Loucy (cell line): ENCODE results near the gene ZNF644.
"Not testable (repeated sequence)": the region's sequence is repeated elsewhere in the genome, so short reads cannot be mapped to it uniquely, and the experiment has no call there.

Source experiments
- H2AFZ ChIP-seq: fragments of 200-600 bp; sonication (generic); 2 replicates; pipeline ENCODE4 v1.6.0; 2016; ENCODE audit warnings: antibody characterized with exemption, mild to moderate bottlenecking, low read length, moderate library complexity
- H3F3A ChIP-seq: fragments of 200-600 bp; 2 replicates; pipeline ENCODE4 v1.6.0; 2016; ENCODE audit warnings: antibody characterized with exemption, low read depth, mild to moderate bottlenecking
- H3K27me3 ChIP-seq: fragments of 200-600 bp; sonication (generic); 2 replicates; pipeline ENCODE4 v1.6.1; 2014; ENCODE audit warnings: low read length, mild to moderate bottlenecking; ENCODE audit not compliant: insufficient read depth, poor library complexity, severe bottlenecking
- H3K36me3 ChIP-seq: fragments of 200-600 bp; sonication (generic); 2 replicates; pipeline ENCODE4 v1.6.1; 2016; ENCODE audit warnings: low read length; ENCODE audit not compliant: insufficient read depth
- H3K4me1 ChIP-seq: fragments of 200-600 bp; sonication (generic); 2 replicates; pipeline ENCODE4 v1.5.1; 2014; ENCODE audit warnings: low read length, mild to moderate bottlenecking; ENCODE audit not compliant: insufficient read depth, poor library complexity, severe bottlenecking
- H3K4me2 ChIP-seq: fragments of 200-600 bp; sonication (generic); 2 replicates; pipeline ENCODE4 v1.6.0; 2014; ENCODE audit warnings: antibody characterized with exemption, low read length, low read depth, mild to moderate bottlenecking; ENCODE audit not compliant: poor library complexity, severe bottlenecking
- H3K4me3 ChIP-seq: fragments of 200-600 bp; sonication (generic); 2 replicates; pipeline ENCODE4 v1.5.1; 2014; ENCODE audit warnings: low read length, mild to moderate bottlenecking, mixed read lengths; ENCODE audit not compliant: poor library complexity, severe bottlenecking
- H3K79me2 ChIP-seq: fragments of 200-600 bp; sonication (generic); 2 replicates; pipeline ENCODE4 v1.6.1; 2014; ENCODE audit warnings: low read length; ENCODE audit not compliant: insufficient read depth
- H3K9ac ChIP-seq: fragments of 200-600 bp; sonication (generic); 2 replicates; pipeline ENCODE4 v1.6.0; 2014; ENCODE audit warnings: mild to moderate bottlenecking, low read depth, low read length, moderate library complexity; ENCODE audit not compliant: poor library complexity, severe bottlenecking
- H3K9me2 ChIP-seq: fragments of 200-600 bp; sonication (generic); replicated peaks from 2 replicates; pipeline ENCODE4 v1.6.1; 2016; ENCODE audit warnings: low read depth, low read length, mixed read lengths
- H3K9me3 ChIP-seq: fragments of 200-600 bp; sonication (generic); 2 replicates; pipeline ENCODE4 v1.6.1; 2014; ENCODE audit warnings: mild to moderate bottlenecking, antibody characterized with exemption, low read length, low read depth; ENCODE audit not compliant: insufficient read depth
- H4K20me1 ChIP-seq: fragments of 200-600 bp; sonication (generic); 2 replicates; pipeline ENCODE4 v1.6.0; 2014; ENCODE audit warnings: antibody characterized with exemption, low read length, mild to moderate bottlenecking; ENCODE audit not compliant: insufficient read depth, poor library complexity, severe bottlenecking
- CTCF ChIP-seq: fragments of 200-600 bp; sonication (generic); conservative IDR thresholded peaks from 2 replicates; pipeline ENCODE4 v1.5.1; 2014; ENCODE audit warnings: mild to moderate bottlenecking, antibody characterized with exemption, low read length
- EZH2phosphoT487 ChIP-seq: fragments of 200-600 bp; IDR thresholded peaks from 2 replicates; pipeline ENCODE4 v1.6.1; 2018; ENCODE audit warnings: antibody characterized with exemption, mild to moderate bottlenecking, moderate library complexity, borderline replicate concordance

Gene ZNF644

GRCh38 chr1:90911353-90911752, 110.5 kb downstream of the ZNF644 start:
- H3K4me3 ChIP-seq = no peak overlapping the region
- no peaks in the 10 kb centered on the region for H3K4me1 ChIP-seq
- H4K20me1 ChIP-seq = no peaks in the 10 kb centered on the region
- peaks cover 24% of the 10 kb centered on the region; the same call in 1 of the 2 replicates for H3K79me2 ChIP-seq
- H3K9me3 ChIP-seq = no peaks in the 10 kb centered on the region
- no peaks in the 10 kb centered on the region for H3F3A ChIP-seq
- H2AFZ ChIP-seq = no peak overlapping the region
- peaks cover 31% of the 10 kb centered on the region; the same call in 1 of the 2 replicates for H3K36me3 ChIP-seq
- no peaks in the 10 kb centered on the region for H3K9me2 ChIP-seq
- no peak overlapping the region for H3K4me2 ChIP-seq
- H3K9ac ChIP-seq = no peak overlapping the region
- H3K27me3 ChIP-seq = no peaks in the 10 kb centered on the region
- TF ChIP-seq CTCF (no peak), EZH2phosphoT487 (no peak)

GRCh38 chr1:90902672-90903071, 119.2 kb downstream of the ZNF644 start:
- Histone ChIP-seq H3K4me3 (no peak overlapping the region), H3F3A (no peaks in the 10 kb centered on the region), H3K9me2 (no peaks in the 10 kb centered on the region), H3K79me2 (peaks cover 7% of the 10 kb centered on the region; the same call in 1 of the 2 replicates), H3K27me3 (no peaks in the 10 kb centered on the region), H3K9me3 (no peaks in the 10 kb centered on the region), H2AFZ (no peak overlapping the region), H3K4me1 (no peaks in the 10 kb centered on the region), H3K4me2 (no peak overlapping the region), H3K9ac (no peak overlapping the region), H4K20me1 (no peaks in the 10 kb centered on the region), H3K36me3 (peaks cover 10% of the 10 kb centered on the region; the same call in 1 of the 2 replicates)
- TF ChIP-seq CTCF (no peak), EZH2phosphoT487 (no peak)

GRCh38 chr1:90899263-90899662, 122.6 kb downstream of the ZNF644 start:
- H3K36me3 ChIP-seq = peaks cover 12% of the 10 kb centered on the region; the same call in 1 of the 2 replicates
- no peak for TF ChIP-seq CTCF
- TF ChIP-seq EZH2phosphoT487 = no peak
- no peaks in the 10 kb centered on the region for H3F3A ChIP-seq

GRCh38 chr1:90893679-90894078, 128.2 kb downstream of the ZNF644 start:
- not testable (repeated sequence) for H3K9ac ChIP-seq, H3K4me3 ChIP-seq, H3K9me3 ChIP-seq, H3K9me2 ChIP-seq, H3K4me2 ChIP-seq, H4K20me1 ChIP-seq, H3K79me2 ChIP-seq, H3K27me3 ChIP-seq, H3F3A ChIP-seq, H3K36me3 ChIP-seq, H2AFZ ChIP-seq, H3K4me1 ChIP-seq

More at GRCh38 chr1:90899263-90899662, 122.6 kb downstream of the ZNF644 start:
- Histone ChIP-seq H3K9ac (no peak overlapping the region), H2AFZ (no peak overlapping the region), H3K4me3 (no peak overlapping the region), H3K9me2 (no peaks in the 10 kb centered on the region), H3K4me1 (no peaks in the 10 kb centered on the region), H3K4me2 (no peak overlapping the region), H4K20me1 (no peaks in the 10 kb centered on the region), H3K27me3 (no peaks in the 10 kb centered on the region), H3K79me2 (no peaks in the 10 kb centered on the region; the same call in 1 of the 2 replicates), H3K9me3 (no peaks in the 10 kb centered on the region)

GRCh38 chr1:90892884-90893283, 129.0 kb downstream of the ZNF644 start:
- not testable (repeated sequence) for H3K4me3 ChIP-seq, H3K4me1 ChIP-seq, H3F3A ChIP-seq, H3K9me3 ChIP-seq, H3K79me2 ChIP-seq, H2AFZ ChIP-seq, H3K27me3 ChIP-seq, H3K36me3 ChIP-seq, H4K20me1 ChIP-seq, H3K9ac ChIP-seq, H3K4me2 ChIP-seq, H3K9me2 ChIP-seq
